ENCODE data around the gene FBXO21.
"Not testable (repeated sequence)": the region's sequence is repeated elsewhere in the genome, so short reads cannot be mapped to it uniquely, and the experiment has no call there.

Gene FBXO21

DNA sequence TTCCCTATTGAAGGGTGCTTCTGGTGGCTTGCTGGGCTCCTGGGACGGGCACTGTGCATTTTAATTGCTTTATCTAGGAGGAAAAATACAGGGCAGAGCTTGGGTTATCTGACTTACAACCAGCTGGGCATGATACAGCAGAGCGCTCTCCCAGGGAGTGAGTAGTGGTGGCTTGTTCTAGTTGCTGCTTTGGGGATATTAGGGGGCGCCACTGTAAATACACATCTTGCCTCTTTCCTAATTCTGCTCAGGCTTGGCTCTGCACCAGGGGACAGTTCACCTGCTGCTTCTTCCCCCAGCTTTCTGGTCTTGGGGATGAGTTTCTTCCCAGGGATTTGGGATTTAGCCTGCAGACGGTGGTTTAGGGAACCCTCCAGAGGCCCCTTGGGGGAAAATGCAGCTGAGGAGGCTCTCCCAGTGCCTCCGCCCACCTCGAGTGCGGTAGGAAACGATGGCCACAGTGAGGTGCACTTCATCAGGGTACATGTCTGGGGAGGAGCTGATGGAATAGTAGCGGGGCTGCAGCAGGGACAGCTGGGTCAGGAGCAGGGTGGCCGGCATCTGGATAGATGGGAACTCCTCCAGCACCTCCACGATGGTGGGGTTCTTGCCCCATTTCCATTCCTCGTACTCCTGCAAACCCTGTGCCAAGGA lies 36.9 kb upstream of the FBXO21 start:
- H2AFZ ChIP-seq (ENCODE audit: low read length): no peak overlapping the region
- no peak overlapping the region for H3K9ac ChIP-seq (ENCODE audit: low read depth, low read length, poor library complexity, severe bottlenecking)
- H3F3A ChIP-seq (ENCODE audit: low read depth): no peaks in the 10 kb centered on the region
- no peaks in the 10 kb centered on the region for H3K9me3 ChIP-seq (ENCODE audit: insufficient read depth, low read depth, low read length)
- H3K4me2 ChIP-seq (ENCODE audit: low read depth, low read length, poor library complexity, severe bottlenecking): no peak overlapping the region
- no peaks in the 10 kb centered on the region for H3K36me3 ChIP-seq (ENCODE audit: insufficient read depth, low read length)
- TF ChIP-seq EZH2phosphoT487 (IDR thresholded peaks at IDR 0.05; ENCODE audit: borderline replicate concordance): no peak
- TF ChIP-seq, protein P1, sequence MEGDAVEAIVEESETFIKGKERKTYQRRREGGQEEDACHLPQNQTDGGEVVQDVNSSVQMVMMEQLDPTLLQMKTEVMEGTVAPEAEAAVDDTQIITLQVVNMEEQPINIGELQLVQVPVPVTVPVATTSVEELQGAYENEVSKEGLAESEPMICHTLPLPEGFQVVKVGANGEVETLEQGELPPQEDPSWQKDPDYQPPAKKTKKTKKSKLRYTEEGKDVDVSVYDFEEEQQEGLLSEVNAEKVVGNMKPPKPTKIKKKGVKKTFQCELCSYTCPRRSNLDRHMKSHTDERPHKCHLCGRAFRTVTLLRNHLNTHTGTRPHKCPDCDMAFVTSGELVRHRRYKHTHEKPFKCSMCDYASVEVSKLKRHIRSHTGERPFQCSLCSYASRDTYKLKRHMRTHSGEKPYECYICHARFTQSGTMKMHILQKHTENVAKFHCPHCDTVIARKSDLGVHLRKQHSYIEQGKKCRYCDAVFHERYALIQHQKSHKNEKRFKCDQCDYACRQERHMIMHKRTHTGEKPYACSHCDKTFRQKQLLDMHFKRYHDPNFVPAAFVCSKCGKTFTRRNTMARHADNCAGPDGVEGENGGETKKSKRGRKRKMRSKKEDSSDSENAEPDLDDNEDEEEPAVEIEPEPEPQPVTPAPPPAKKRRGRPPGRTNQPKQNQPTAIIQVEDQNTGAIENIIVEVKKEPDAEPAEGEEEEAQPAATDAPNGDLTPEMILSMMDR (conservative IDR thresholded peaks at IDR 0.05; ENCODE audit: low read length): no peak
- no peak overlapping the region for H3K4me3 ChIP-seq (ENCODE audit: low read length, poor library complexity, severe bottlenecking)
- no peaks in the 10 kb centered on the region for H3K4me1 ChIP-seq (ENCODE audit: insufficient read depth, low read length, poor library complexity, severe bottlenecking)
- no peaks in the 10 kb centered on the region for H3K9me2 ChIP-seq (replicated peaks; ENCODE audit: low read depth, low read length)
- H3K27me3 ChIP-seq (ENCODE audit: insufficient read depth, low read length, poor library complexity, severe bottlenecking): no peaks in the 10 kb centered on the region
- no peaks in the 10 kb centered on the region for H4K20me1 ChIP-seq (ENCODE audit: insufficient read depth, low read length, poor library complexity, severe bottlenecking)
- no peaks in the 10 kb centered on the region for H3K79me2 ChIP-seq (ENCODE audit: insufficient read depth, low read length)

GRCh38 chr12:117226505-117226904 lies 36.2 kb upstream of the FBXO21 start:
- H3K9ac ChIP-seq (ENCODE audit: low read depth, low read length, poor library complexity, severe bottlenecking): no peak overlapping the region

DNA sequence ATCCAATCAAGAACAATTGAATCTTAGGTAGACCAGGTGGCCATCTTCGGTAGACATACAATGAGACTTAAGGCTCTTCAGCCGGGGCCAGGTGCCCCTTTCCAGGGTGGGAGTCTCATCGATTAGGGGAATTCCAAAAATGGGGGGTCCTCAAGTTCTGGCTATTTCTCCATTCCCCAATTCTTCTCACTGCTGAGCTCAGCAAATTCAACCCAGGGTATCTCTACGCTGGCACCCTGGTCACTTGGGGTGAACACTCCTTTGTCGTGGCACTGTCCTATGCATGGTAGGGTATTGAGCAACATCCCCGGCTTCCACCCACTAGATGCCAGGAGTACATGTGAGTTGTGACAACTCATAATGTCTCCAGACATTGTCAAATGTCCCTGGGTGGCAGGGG lies 34.9 kb upstream of the FBXO21 start:
- H3K9ac ChIP-seq (ENCODE audit: low read depth, low read length, poor library complexity, severe bottlenecking): no peak overlapping the region
- H2AFZ ChIP-seq (ENCODE audit: low read length): no peak overlapping the region
- no peak overlapping the region for H3K4me3 ChIP-seq (ENCODE audit: low read length, poor library complexity, severe bottlenecking)
- no peak overlapping the region for H3K4me2 ChIP-seq (ENCODE audit: low read depth, low read length, poor library complexity, severe bottlenecking)
- no peaks in the 10 kb centered on the region for H3K9me3 ChIP-seq (ENCODE audit: insufficient read depth, low read depth, low read length)
- no peaks in the 10 kb centered on the region for H3F3A ChIP-seq (ENCODE audit: low read depth)
- H3K27me3 ChIP-seq (ENCODE audit: insufficient read depth, low read length, poor library complexity, severe bottlenecking): no peaks in the 10 kb centered on the region
- H4K20me1 ChIP-seq (ENCODE audit: insufficient read depth, low read length, poor library complexity, severe bottlenecking): no peaks in the 10 kb centered on the region
- TF ChIP-seq EZH2phosphoT487 (IDR thresholded peaks at IDR 0.05; ENCODE audit: borderline replicate concordance): no peak
- TF ChIP-seq, protein P1 (conservative IDR thresholded peaks at IDR 0.05; ENCODE audit: low read length): no peak
- no peaks in the 10 kb centered on the region for H3K79me2 ChIP-seq (ENCODE audit: insufficient read depth, low read length)
- H3K36me3 ChIP-seq (ENCODE audit: insufficient read depth, low read length): no peaks in the 10 kb centered on the region
- H3K4me1 ChIP-seq (ENCODE audit: insufficient read depth, low read length, poor library complexity, severe bottlenecking): no peaks in the 10 kb centered on the region
- no peaks in the 10 kb centered on the region for H3K9me2 ChIP-seq (replicated peaks; ENCODE audit: low read depth, low read length)

More at GRCh38 chr12:117226505-117226904, 36.2 kb upstream of the FBXO21 start:
- H2AFZ ChIP-seq (ENCODE audit: low read length): no peak overlapping the region
- H3K4me1 ChIP-seq (ENCODE audit: insufficient read depth, low read length, poor library complexity, severe bottlenecking): no peaks in the 10 kb centered on the region
- no peaks in the 10 kb centered on the region for H4K20me1 ChIP-seq (ENCODE audit: insufficient read depth, low read length, poor library complexity, severe bottlenecking)
- no peaks in the 10 kb centered on the region for H3K36me3 ChIP-seq (ENCODE audit: insufficient read depth, low read length)
- H3K27me3 ChIP-seq (ENCODE audit: insufficient read depth, low read length, poor library complexity, severe bottlenecking): no peaks in the 10 kb centered on the region
- no peaks in the 10 kb centered on the region for H3F3A ChIP-seq (ENCODE audit: low read depth)
- no peaks in the 10 kb centered on the region for H3K9me3 ChIP-seq (ENCODE audit: insufficient read depth, low read depth, low read length)
- no peak overlapping the region for H3K4me3 ChIP-seq (ENCODE audit: low read length, poor library complexity, severe bottlenecking)
- no peaks in the 10 kb centered on the region for H3K79me2 ChIP-seq (ENCODE audit: insufficient read depth, low read length)
- no peak overlapping the region for H3K4me2 ChIP-seq (ENCODE audit: low read depth, low read length, poor library complexity, severe bottlenecking)
- TF ChIP-seq, protein P1 (conservative IDR thresholded peaks at IDR 0.05; ENCODE audit: low read length): no peak
- TF ChIP-seq EZH2phosphoT487 (IDR thresholded peaks at IDR 0.05; ENCODE audit: borderline replicate concordance): no peak
- no peaks in the 10 kb centered on the region for H3K9me2 ChIP-seq (replicated peaks; ENCODE audit: low read depth, low read length)

DNA sequence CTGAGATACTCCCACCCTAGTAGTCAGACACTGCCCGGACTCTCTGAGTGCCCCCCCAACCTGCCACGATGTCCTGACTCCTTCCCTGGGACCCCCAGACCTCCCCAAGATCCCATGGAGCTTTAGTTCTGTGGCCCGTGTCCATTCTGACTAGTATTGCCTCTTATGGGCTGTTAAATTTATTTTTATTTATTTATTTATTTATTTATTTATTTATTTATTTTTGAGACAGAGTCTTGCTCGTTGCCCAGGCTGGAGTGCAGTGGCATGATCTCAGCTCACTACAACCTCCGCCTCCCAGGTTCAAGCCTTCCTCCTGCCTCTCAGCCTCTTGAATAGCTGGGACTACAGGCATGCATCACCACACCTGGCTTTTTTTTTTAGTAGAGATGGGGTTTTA lies 30.7 kb upstream of the FBXO21 start:
- not testable (repeated sequence) for H3K79me2 ChIP-seq (ENCODE audit: insufficient read depth, low read length); H3K9me3 ChIP-seq (ENCODE audit: insufficient read depth, low read depth, low read length); H4K20me1 ChIP-seq (ENCODE audit: insufficient read depth, low read length, poor library complexity, severe bottlenecking); H3K4me1 ChIP-seq (ENCODE audit: insufficient read depth, low read length, poor library complexity, severe bottlenecking); H3K27me3 ChIP-seq (ENCODE audit: insufficient read depth, low read length, poor library complexity, severe bottlenecking); H3K4me3 ChIP-seq (ENCODE audit: low read length, poor library complexity, severe bottlenecking); H2AFZ ChIP-seq (ENCODE audit: low read length); H3K9me2 ChIP-seq (replicated peaks; ENCODE audit: low read depth, low read length); H3K4me2 ChIP-seq (ENCODE audit: low read depth, low read length, poor library complexity, severe bottlenecking); H3F3A ChIP-seq (ENCODE audit: low read depth); H3K36me3 ChIP-seq (ENCODE audit: insufficient read depth, low read length); H3K9ac ChIP-seq (ENCODE audit: low read depth, low read length, poor library complexity, severe bottlenecking)

Data from Loucy (cell line).